CD4-positive, alpha-beta T cell treated with Interleukin-4 for 1 hour (primary cell): ENCODE data around the gene CAGE1.
"Not testable (repeated sequence)": the region's sequence is repeated elsewhere in the genome, so short reads cannot be mapped to it uniquely, and the experiment has no call there.

Experiments used
- DNase-seq, 2 donors: peaks; one replicate each; pipeline ENCODE4 v3.0.0-alpha.2; 2020 to 2022

CAGE1 gene

GRCh38 chr6:7406743-7407142, 17.2 kb upstream of the CAGE1 start:
- no peak for DNase-seq

- no peak for DNase-seq
Observed at GRCh38 chr6:7404546-7404945, 15.0 kb upstream of the CAGE1 start.

GRCh38 chr6:7402716-7403115, 13.2 kb upstream of the CAGE1 start:
- no peak for DNase-seq

GRCh38 chr6:7401075-7401474, 11.5 kb upstream of the CAGE1 start:
- DNase-seq: no peak

GRCh38 chr6:7392402-7392801, 2.9 kb upstream of the CAGE1 start:
- DNase-seq: no peak

GRCh38 chr6:7391151-7391550, 1.6 kb upstream of the CAGE1 start:
- no peak for DNase-seq

- DNase-seq: peak in 1 of 2 donors; percentile 68
Observed at GRCh38 chr6:7390226-7390878, 810 bp upstream of the CAGE1 start.

- no peak for DNase-seq
Observed at GRCh38 chr6:7389162-7389450, 436 bp downstream of the CAGE1 start.

GRCh38 chr6:7381092-7381491, 8.4 kb downstream of the CAGE1 start:
- DNase-seq: no peak

GRCh38 chr6:7378740-7379139, 10.8 kb downstream of the CAGE1 start:
- no peak for DNase-seq

- no peak for DNase-seq
Observed at GRCh38 chr6:7377961-7378360, 11.6 kb downstream of the CAGE1 start.

GRCh38 chr6:7373739-7374138, 15.8 kb downstream of the CAGE1 start:
- DNase-seq: no peak

- DNase-seq: no peak
Observed at GRCh38 chr6:7367408-7367807, 22.1 kb downstream of the CAGE1 start.

- DNase-seq: not testable (repeated sequence)
Observed at GRCh38 chr6:7351916-7352315, 37.6 kb downstream of the CAGE1 start.

GRCh38 chr6:7350591-7350990, 39.0 kb downstream of the CAGE1 start:
- DNase-seq: not testable (repeated sequence)

- not testable (repeated sequence) for DNase-seq
Observed at GRCh38 chr6:7347551-7347997, 42.0 kb downstream of the CAGE1 start.

GRCh38 chr6:7344773-7345450, 44.6 kb downstream of the CAGE1 start:
- DNase-seq: peak in 1 of 2 donors; percentile 25

- no peak for DNase-seq
Observed at GRCh38 chr6:7343546-7344475, 45.7 kb downstream of the CAGE1 start.

GRCh38 chr6:7341989-7342742, 47.4 kb downstream of the CAGE1 start:
- no peak for DNase-seq

GRCh38 chr6:7341271-7341670, 48.3 kb downstream of the CAGE1 start:
- no peak for DNase-seq

GRCh38 chr6:7339007-7339732, 50.4 kb downstream of the CAGE1 start:
- DNase-seq: peak; percentile 17 to 23

GRCh38 chr6:7338031-7338430, 51.5 kb downstream of the CAGE1 start:
- no peak for DNase-seq
